Liver (tissue), 9 donors: ENCODE results near the gene PER2. TPM values are rescaled to one million over a fixed set of nuclear protein-coding genes. Genes with fewer than 3 reads are reported as not detected.

Source experiments
- DNase-seq: peaks from one replicate; pipeline ENCODE4 v3.0.0-alpha.2; 2017; ENCODE audit warnings: low spot score
- H3K27ac ChIP-seq, 2 donors: one replicate each; pipeline ENCODE4 v1.7.0; 2013; ENCODE audit warnings: inconsistent platforms in 2 of 2, low read length in 2 of 2, control low read depth in 1 of 2, low read depth in 1 of 2, mild to moderate bottlenecking in 1 of 2
- H3K27me3 ChIP-seq, 4 donors: one replicate each; pipeline versions ENCODE4 v1.6.1 to v1.7.0; 2013; ENCODE audit warnings: low read length in 3 of 4, inconsistent platforms in 1 of 4, mild to moderate bottlenecking in 1 of 4, moderate library complexity in 1 of 4; ENCODE audit not compliant: control insufficient read depth in 4 of 4, insufficient read depth in 4 of 4
- H3K36me3 ChIP-seq, 4 donors: one replicate each; pipeline versions ENCODE4 v1.6.1 to v1.7.0; 2013; ENCODE audit warnings: low read length in 3 of 4, mild to moderate bottlenecking in 3 of 4, low read depth in 1 of 4, moderate library complexity in 1 of 4; ENCODE audit not compliant: control insufficient read depth in 4 of 4, insufficient read depth in 3 of 4
- H3K4me1 ChIP-seq, 4 donors: one replicate each; pipeline versions ENCODE4 v1.6.1 to v1.7.0; 2013; ENCODE audit warnings: low read length in 3 of 4, mild to moderate bottlenecking in 3 of 4, moderate library complexity in 1 of 4; ENCODE audit not compliant: control insufficient read depth in 4 of 4, insufficient read depth in 4 of 4
- H3K4me3 ChIP-seq, 3 donors: one replicate each; pipeline versions ENCODE4 v1.6.1 to v1.7.0; 2013; ENCODE audit warnings: low read length in 3 of 3, control low read depth in 1 of 3, low read depth in 1 of 3, mild to moderate bottlenecking in 1 of 3
- H3K9ac ChIP-seq, 2 donors: one replicate each; pipeline ENCODE4 v1.7.0; 2013; ENCODE audit warnings: low read length in 2 of 2, mild to moderate bottlenecking in 2 of 2, moderate library complexity in 2 of 2, control low read depth in 1 of 2, low read depth in 1 of 2
- H3K9me3 ChIP-seq, 4 donors: one replicate each; pipeline versions ENCODE4 v1.6.1 to v1.7.0; 2013; ENCODE audit warnings: low read length in 3 of 4; ENCODE audit not compliant: control insufficient read depth in 4 of 4
- EGR1 ChIP-seq, 2 donors: IDR thresholded peaks; 2 replicates each; pipeline ENCODE4 v1.6.1; 2016 to 2018; ENCODE audit warnings: antibody characterized with exemption in 2 of 2, low read depth in 2 of 2
- FOXA1 ChIP-seq: IDR thresholded peaks from 2 replicates; pipeline ENCODE4 v1.6.1; 2016; ENCODE audit warnings: antibody characterized with exemption
- FOXA2 ChIP-seq: IDR thresholded peaks from 2 replicates; pipeline ENCODE4 v1.6.1; 2016; ENCODE audit warnings: antibody characterized with exemption
- GABPA ChIP-seq, 2 donors: IDR thresholded peaks in 1 of 2; conservative IDR thresholded peaks in 1 of 2; 2 replicates each; pipeline ENCODE4 v1.6.1; 2016; ENCODE audit warnings: antibody characterized with exemption in 2 of 2, mild to moderate bottlenecking in 1 of 2, moderate library complexity in 1 of 2
- HNF4A ChIP-seq, 2 donors: conservative IDR thresholded peaks; 2 replicates each; pipeline ENCODE4 v1.6.1; 2016; ENCODE audit warnings: antibody characterized with exemption in 2 of 2, mild to moderate bottlenecking in 2 of 2
- HNF4G ChIP-seq: IDR thresholded peaks from 2 replicates; pipeline ENCODE4 v1.6.1; 2016; ENCODE audit warnings: antibody characterized with exemption
- JUND ChIP-seq, 2 donors: IDR thresholded peaks; 2 replicates each; pipeline ENCODE4 v1.6.1; 2016; ENCODE audit warnings: antibody characterized with exemption in 2 of 2
- NR2F2 ChIP-seq: IDR thresholded peaks from 2 replicates; pipeline ENCODE4 v1.6.1; 2016; ENCODE audit warnings: antibody characterized with exemption
- RAD21 ChIP-seq, 2 donors: IDR thresholded peaks; 2 replicates each; pipeline ENCODE4 v1.6.1; 2016; ENCODE audit warnings: antibody characterized with exemption in 2 of 2, mild to moderate bottlenecking in 2 of 2
- RXRA ChIP-seq, 2 donors: IDR thresholded peaks; 2 replicates each; pipeline ENCODE4 v1.6.1; 2017 to 2018; ENCODE audit warnings: antibody characterized with exemption in 2 of 2, mild to moderate bottlenecking in 1 of 2
- SP1 ChIP-seq: IDR thresholded peaks from 2 replicates; pipeline ENCODE4 v1.6.1; 2018; ENCODE audit warnings: antibody characterized with exemption, mild to moderate bottlenecking
- TAF1 ChIP-seq: conservative IDR thresholded peaks from 2 replicates; pipeline ENCODE4 v1.6.1; 2016; ENCODE audit warnings: antibody characterized with exemption, mild to moderate bottlenecking
- YY1 ChIP-seq: IDR thresholded peaks from 2 replicates; pipeline ENCODE4 v1.6.1; 2016; ENCODE audit warnings: antibody characterized with exemption, mild to moderate bottlenecking
- WGBS: extraction: QIAGEN DNeasy Blood & Tissue Kit; methylation state at CpG from one replicate; pipeline ENCODE4 v1.1.7; 2013; 5-methylcytosine and 5-hydroxymethylcytosine counted together
- polyA plus RNA-seq, 2 donors: library from polyadenylated mRNA; stranded (reverse) in 1 of 2; unstranded in 1 of 2; fragments of 200-250 nt in 1 of 2; fragments of >200 nt in 1 of 2; fragmentation: Nextera tagmentation in 1 of 2; extraction: Ambion mirVana in 1 of 2; gene quantifications; one replicate each; pipeline versions ENCODE4 v1.2.1 to v1.2.3, GENCODE V29; 2013 to 2015
- total RNA-seq, 2 donors: library from RNA; depleted of rRNA; stranded (reverse); fragments of >200 nt; gene quantifications; one replicate each; pipeline ENCODE4 v1.2.3, GENCODE V29; 2014
- TF ChIP-seq, protein P1 (sequence below): IDR thresholded peaks from 2 replicates; pipeline ENCODE4 v1.6.1; 2016; ENCODE audit warnings: antibody characterized with exemption
- TF ChIP-seq, protein P2 (sequence below): IDR thresholded peaks from 2 replicates; pipeline ENCODE4 v1.6.1; 2016; ENCODE audit warnings: antibody characterized with exemption
- TF ChIP-seq, protein P3 (sequence below): IDR thresholded peaks from 2 replicates; pipeline ENCODE4 v1.6.1; 2016; ENCODE audit warnings: antibody characterized with exemption, mild to moderate bottlenecking
- TF ChIP-seq, protein P4 (sequence below): fragments of 150-350 bp; IDR thresholded peaks from 2 replicates; pipeline ENCODE4 v1.5.1; 2017; ENCODE audit warnings: improper control_type of control experiment, low read depth, low read length; ENCODE audit not compliant: missing input control
- TF ChIP-seq, protein P5 (sequence below): IDR thresholded peaks from 2 replicates; pipeline ENCODE4 v1.6.1; 2016; ENCODE audit warnings: antibody characterized with exemption
- donor health status: healthy.
- donor health status: healthy.
- donor health status: healthy.
- donor health status: healthy.
- donor health status: healthy.

Gene PER2
- total and polyA plus RNA-seq, 4 donors = 1.1 to 12.5 (median 4.1) TPM

DNA sequence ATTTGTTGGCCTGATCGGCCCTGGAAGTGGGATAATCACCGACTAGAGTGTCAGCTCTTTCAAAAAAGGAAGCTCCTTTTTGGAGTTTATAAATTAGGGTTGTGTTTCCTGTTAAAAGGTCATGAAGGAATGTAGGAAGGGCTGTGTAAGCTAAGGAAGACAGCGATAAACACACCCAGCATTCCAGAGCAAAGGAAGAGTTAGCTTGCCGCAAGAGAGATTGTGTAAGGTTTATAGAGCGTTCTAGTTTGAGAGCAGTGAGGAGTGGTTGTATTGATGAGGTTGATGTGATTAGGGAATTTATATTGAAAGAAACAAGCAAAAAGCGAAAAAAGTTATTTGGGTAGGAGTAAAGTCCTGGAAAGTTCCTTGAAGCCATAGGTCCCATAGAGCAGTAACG, 81.4 kb downstream of the PER2 start:
- Histone ChIP-seq H3K27ac (no peak overlapping the region), H3K4me1 (peaks cover 7 to 14% (median 12%) of the 10 kb centered on the region in 4 donors), H3K9ac (no peak overlapping the region), H3K36me3 (no peaks in the 10 kb centered on the region), H3K9me3 (no peaks in the 10 kb centered on the region), H3K4me3 (no peak overlapping the region), H3K27me3 (no peaks in the 10 kb centered on the region)
- WGBS = 73% methylated on average over 7 of the region's 7 CpGs
- TF ChIP-seq GABPA (IDR thresholded peaks at IDR 0.05 in 1 of 2, conservative IDR thresholded peaks at IDR 0.05 in 1 of 2) (no peak), EGR1 (IDR thresholded peaks at IDR 0.05; ENCODE audit: low read depth in 2 of 2) (no peak), JUND (IDR thresholded peaks at IDR 0.05) (no peak), HNF4G (no peak)
- TF ChIP-seq, protein P1, sequence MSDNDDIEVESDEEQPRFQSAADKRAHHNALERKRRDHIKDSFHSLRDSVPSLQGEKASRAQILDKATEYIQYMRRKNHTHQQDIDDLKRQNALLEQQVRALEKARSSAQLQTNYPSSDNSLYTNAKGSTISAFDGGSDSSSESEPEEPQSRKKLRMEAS = no peak
- no peak for DNase-seq

DNA sequence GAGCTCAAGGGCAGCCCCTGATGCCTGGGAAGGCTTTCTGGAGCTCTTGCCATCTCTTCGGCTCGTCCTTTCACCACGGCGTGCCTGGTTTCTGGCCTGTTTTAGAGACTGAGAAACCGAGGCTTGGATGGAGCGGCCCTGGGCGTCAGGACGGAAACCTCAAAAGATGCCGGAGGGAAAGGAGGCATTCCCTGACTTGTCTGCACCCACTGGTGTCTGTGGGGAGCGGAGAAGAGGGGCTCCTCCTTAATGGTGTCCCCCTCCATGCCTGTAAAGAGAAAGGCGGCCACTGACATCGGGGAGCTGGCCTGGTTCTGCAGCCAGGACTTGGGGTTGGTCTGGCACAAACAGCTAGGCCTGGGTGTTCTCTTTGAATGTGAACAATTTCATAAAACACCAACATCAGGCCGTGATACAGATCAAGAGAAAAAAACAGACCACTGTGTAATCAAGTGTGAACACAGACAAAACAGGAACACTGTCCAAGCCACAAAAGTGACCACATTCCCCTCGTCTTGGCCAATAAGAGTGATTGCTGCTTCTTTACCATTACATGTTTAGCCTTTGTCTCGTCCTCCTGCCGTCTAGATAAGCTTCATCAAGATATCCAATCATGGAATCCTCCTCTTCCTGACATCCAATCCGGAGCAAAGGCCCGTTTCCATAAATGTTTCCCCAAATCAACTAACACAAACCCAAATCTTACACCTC, 84.3 kb downstream of the PER2 start:
- WGBS = 57% methylated on average over 18 of the region's 18 CpGs
- H3K4me3 ChIP-seq = peak overlapping the region; percentile 28 to 99 (median 70)
- DNase-seq = no peak
- H3K9me3 ChIP-seq = no peaks in the 10 kb centered on the region
- H3K27me3 ChIP-seq = no peaks in the 10 kb centered on the region
- peak overlapping the region; percentile 47 to 78 for H3K27ac ChIP-seq
- H3K36me3 ChIP-seq = no peaks in the 10 kb centered on the region
- peaks cover 10 to 29% (median 20%) of the 10 kb centered on the region in 4 donors for H3K4me1 ChIP-seq
- H3K9ac ChIP-seq = peak overlapping the region; percentile 23 to 85
- TF ChIP-seq SP1 (no peak), TAF1 (no peak), JUND (IDR thresholded peaks at IDR 0.05) (no peak), HNF4A (conservative IDR thresholded peaks at IDR 0.05) (no peak), EGR1 (IDR thresholded peaks at IDR 0.05; ENCODE audit: low read depth in 2 of 2) (no peak), HNF4G (no peak), NR2F2 (no peak), YY1 (no peak), FOXA1 (no peak), GABPA (IDR thresholded peaks at IDR 0.05 in 1 of 2, conservative IDR thresholded peaks at IDR 0.05 in 1 of 2) (no peak), RXRA (IDR thresholded peaks at IDR 0.05) (no peak), RAD21 (IDR thresholded peaks at IDR 0.05) (no peak), FOXA2 (no peak)
- TF ChIP-seq, protein P2, sequence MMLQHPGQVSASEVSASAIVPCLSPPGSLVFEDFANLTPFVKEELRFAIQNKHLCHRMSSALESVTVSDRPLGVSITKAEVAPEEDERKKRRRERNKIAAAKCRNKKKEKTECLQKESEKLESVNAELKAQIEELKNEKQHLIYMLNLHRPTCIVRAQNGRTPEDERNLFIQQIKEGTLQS = no peak
- TF ChIP-seq, protein P1 = no peak
- TF ChIP-seq, protein P3, sequence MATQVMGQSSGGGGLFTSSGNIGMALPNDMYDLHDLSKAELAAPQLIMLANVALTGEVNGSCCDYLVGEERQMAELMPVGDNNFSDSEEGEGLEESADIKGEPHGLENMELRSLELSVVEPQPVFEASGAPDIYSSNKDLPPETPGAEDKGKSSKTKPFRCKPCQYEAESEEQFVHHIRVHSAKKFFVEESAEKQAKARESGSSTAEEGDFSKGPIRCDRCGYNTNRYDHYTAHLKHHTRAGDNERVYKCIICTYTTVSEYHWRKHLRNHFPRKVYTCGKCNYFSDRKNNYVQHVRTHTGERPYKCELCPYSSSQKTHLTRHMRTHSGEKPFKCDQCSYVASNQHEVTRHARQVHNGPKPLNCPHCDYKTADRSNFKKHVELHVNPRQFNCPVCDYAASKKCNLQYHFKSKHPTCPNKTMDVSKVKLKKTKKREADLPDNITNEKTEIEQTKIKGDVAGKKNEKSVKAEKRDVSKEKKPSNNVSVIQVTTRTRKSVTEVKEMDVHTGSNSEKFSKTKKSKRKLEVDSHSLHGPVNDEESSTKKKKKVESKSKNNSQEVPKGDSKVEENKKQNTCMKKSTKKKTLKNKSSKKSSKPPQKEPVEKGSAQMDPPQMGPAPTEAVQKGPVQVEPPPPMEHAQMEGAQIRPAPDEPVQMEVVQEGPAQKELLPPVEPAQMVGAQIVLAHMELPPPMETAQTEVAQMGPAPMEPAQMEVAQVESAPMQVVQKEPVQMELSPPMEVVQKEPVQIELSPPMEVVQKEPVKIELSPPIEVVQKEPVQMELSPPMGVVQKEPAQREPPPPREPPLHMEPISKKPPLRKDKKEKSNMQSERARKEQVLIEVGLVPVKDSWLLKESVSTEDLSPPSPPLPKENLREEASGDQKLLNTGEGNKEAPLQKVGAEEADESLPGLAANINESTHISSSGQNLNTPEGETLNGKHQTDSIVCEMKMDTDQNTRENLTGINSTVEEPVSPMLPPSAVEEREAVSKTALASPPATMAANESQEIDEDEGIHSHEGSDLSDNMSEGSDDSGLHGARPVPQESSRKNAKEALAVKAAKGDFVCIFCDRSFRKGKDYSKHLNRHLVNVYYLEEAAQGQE = no peak
- TF ChIP-seq, protein P4, sequence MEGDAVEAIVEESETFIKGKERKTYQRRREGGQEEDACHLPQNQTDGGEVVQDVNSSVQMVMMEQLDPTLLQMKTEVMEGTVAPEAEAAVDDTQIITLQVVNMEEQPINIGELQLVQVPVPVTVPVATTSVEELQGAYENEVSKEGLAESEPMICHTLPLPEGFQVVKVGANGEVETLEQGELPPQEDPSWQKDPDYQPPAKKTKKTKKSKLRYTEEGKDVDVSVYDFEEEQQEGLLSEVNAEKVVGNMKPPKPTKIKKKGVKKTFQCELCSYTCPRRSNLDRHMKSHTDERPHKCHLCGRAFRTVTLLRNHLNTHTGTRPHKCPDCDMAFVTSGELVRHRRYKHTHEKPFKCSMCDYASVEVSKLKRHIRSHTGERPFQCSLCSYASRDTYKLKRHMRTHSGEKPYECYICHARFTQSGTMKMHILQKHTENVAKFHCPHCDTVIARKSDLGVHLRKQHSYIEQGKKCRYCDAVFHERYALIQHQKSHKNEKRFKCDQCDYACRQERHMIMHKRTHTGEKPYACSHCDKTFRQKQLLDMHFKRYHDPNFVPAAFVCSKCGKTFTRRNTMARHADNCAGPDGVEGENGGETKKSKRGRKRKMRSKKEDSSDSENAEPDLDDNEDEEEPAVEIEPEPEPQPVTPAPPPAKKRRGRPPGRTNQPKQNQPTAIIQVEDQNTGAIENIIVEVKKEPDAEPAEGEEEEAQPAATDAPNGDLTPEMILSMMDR = no peak
- TF ChIP-seq, protein P5, sequence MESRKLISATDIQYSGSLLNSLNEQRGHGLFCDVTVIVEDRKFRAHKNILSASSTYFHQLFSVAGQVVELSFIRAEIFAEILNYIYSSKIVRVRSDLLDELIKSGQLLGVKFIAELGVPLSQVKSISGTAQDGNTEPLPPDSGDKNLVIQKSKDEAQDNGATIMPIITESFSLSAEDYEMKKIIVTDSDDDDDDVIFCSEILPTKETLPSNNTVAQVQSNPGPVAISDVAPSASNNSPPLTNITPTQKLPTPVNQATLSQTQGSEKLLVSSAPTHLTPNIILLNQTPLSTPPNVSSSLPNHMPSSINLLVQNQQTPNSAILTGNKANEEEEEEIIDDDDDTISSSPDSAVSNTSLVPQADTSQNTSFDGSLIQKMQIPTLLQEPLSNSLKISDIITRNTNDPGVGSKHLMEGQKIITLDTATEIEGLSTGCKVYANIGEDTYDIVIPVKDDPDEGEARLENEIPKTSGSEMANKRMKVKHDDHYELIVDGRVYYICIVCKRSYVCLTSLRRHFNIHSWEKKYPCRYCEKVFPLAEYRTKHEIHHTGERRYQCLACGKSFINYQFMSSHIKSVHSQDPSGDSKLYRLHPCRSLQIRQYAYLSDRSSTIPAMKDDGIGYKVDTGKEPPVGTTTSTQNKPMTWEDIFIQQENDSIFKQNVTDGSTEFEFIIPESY = no peak
